Immature natural killer cell (primary cell): ENCODE results near the gene MRPL11. TPM values are rescaled to one million over a fixed set of nuclear protein-coding genes. Genes with fewer than 3 reads are reported as not detected.

Experiments
- DNase-seq, 3 donors: peaks; one replicate each; pipeline ENCODE4 v3.0.0; 2022; ENCODE audit warnings: mixed read lengths in 1 of 3
- H3K27ac Mint-ChIP-seq, 6 donors: one replicate each; pipeline ENCODE4 v1.8.0; 2020; ENCODE audit warnings: mixed read lengths in 6 of 6, mild to moderate bottlenecking in 5 of 6, inconsistent platforms in 4 of 6, moderate library complexity in 3 of 6
- H3K27me3 Mint-ChIP-seq, 3 donors: one replicate each; pipeline ENCODE4 v1.8.0; 2020 to 2021; ENCODE audit warnings: low read depth in 3 of 3, mild to moderate bottlenecking in 3 of 3, mixed read lengths in 3 of 3, moderate library complexity in 3 of 3, inconsistent platforms in 1 of 3
- H3K36me3 Mint-ChIP-seq, 3 donors: one replicate each; pipeline ENCODE4 v1.8.0; 2020; ENCODE audit warnings: mixed read lengths in 3 of 3, inconsistent platforms in 2 of 3, mild to moderate bottlenecking in 2 of 3
- H3K4me1 Mint-ChIP-seq, 2 donors: one replicate each; pipeline ENCODE4 v1.8.0; 2020; ENCODE audit warnings: inconsistent platforms in 2 of 2, mild to moderate bottlenecking in 2 of 2, mixed read lengths in 2 of 2, moderate library complexity in 1 of 2
- H3K4me3 Mint-ChIP-seq, 5 donors: one replicate each; pipeline ENCODE4 v1.8.0; 2020; ENCODE audit warnings: mild to moderate bottlenecking in 5 of 5, mixed read lengths in 5 of 5, inconsistent platforms in 3 of 5, moderate library complexity in 3 of 5
- H3K9me3 Mint-ChIP-seq, 6 donors: one replicate each; pipeline ENCODE4 v1.8.0; 2020; ENCODE audit warnings: mild to moderate bottlenecking in 6 of 6, mixed read lengths in 6 of 6, inconsistent platforms in 4 of 6, moderate library complexity in 3 of 6
- polyA plus RNA-seq, 3 donors: library from polyadenylated mRNA; unstranded; fragments of 300-500 nt; fragmentation: Illumina TruSeq; gene quantifications; one replicate each; pipeline ENCODE4 v1.2.3, GENCODE V29; 2021

The MRPL11 gene
- polyA plus RNA-seq, 3 donors from 2014 or later: 53.6 to 118 (median 88.6) TPM

DNA sequence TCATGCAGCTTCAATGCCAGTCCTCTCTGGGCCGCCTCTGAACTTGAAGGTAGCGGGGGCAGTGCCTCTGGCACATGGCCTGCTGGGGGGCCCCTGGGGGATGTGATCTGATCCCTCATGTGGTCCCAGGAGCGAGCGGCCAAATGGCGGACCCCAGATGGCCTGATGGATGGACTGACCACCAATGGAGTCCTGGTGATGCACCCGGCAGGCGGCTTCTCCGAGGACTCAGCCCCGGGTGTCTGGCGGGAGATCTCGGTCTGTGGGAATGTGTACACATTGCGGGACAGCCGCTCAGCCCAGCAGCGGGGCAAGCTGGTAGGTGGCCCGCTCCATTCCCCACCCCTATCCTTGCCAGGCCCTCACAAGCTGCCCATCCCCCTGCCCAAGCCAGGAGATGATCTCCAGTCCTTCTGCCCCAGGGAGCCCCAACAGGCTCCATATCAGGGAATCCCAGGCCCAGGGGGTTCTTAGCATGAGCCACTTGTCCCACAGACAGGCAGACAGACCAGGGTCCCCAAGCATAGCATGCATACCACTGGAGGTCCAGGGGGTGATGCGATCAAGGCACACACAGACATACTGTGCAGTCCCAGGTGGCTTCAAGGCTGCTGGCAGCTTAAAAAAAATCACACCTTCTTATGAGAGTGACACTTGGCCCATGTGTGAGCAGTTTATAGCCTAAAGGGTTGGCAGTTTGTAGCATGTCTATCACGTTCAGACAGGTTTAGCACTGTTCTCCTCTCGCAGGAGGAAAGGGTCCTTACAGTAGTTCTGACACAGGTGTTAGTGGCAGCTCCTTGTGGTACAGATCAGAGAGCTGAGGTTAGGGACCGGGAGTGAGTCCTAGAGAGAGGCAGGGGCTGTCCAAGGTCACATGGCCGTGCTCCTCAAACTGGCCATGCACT lies 35.2 kb upstream of the MRPL11 start:
- H3K4me3 Mint-ChIP-seq: no peak overlapping the region
- no peaks in the 10 kb centered on the region for H3K9me3 Mint-ChIP-seq
- no peak for DNase-seq
- H3K36me3 Mint-ChIP-seq: no peaks in the 10 kb centered on the region
- peaks cover 3 to 5% of the 10 kb centered on the region in 2 donors for H3K4me1 Mint-ChIP-seq
- H3K27me3 Mint-ChIP-seq: no peaks in the 10 kb centered on the region
- H3K27ac Mint-ChIP-seq: no peak overlapping the region

- Mint-ChIP-seq H3K4me3 (no peak overlapping the region), H3K27ac (no peak overlapping the region)
- no peak for DNase-seq
These were observed 34.5 kb upstream of the MRPL11 start for GRCh38 chr11:66473167-66473566.

DNA sequence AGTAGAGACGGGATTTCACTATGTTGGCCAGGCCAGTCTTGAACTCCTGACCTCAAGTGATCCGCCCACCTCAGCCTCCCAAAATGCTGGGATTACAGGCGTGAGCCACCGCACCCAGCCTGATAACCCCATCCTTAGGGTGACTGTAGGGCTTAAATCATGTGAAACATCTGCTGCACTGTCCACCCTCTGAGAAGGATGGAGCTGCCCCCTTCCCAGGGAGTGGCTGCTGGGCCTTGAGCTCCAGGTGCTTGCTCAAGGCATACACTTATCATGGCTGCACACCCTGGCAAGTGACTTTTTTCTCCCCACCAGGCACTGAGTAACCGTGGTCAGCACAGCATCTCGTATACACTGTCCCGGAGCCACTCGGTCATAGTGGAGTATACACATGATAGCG lies 33.4 kb upstream of the MRPL11 start:
- DNase-seq: no peak
- Mint-ChIP-seq H3K4me1 (peaks cover 10 to 13% of the 10 kb centered on the region in 2 donors), H3K4me3 (no peak overlapping the region)

More at GRCh38 chr11:66473167-66473566, 34.5 kb upstream of the MRPL11 start:
- Mint-ChIP-seq H3K27me3 (no peaks in the 10 kb centered on the region), H3K4me1 (peaks cover 4 to 5% of the 10 kb centered on the region in 2 donors), H3K9me3 (no peaks in the 10 kb centered on the region), H3K36me3 (no peaks in the 10 kb centered on the region)

GRCh38 chr11:66471142-66471541 lies 32.5 kb upstream of the MRPL11 start:
- H3K27ac Mint-ChIP-seq: peak overlapping the region in 1 of 6 donors; percentile 40
- peaks cover 14 to 17% of the 10 kb centered on the region in 2 donors for H3K4me1 Mint-ChIP-seq
- H3K4me3 Mint-ChIP-seq: no peak overlapping the region
- no peaks in the 10 kb centered on the region for H3K36me3 Mint-ChIP-seq
- peaks cover 2 to 7% (median 2%) of the 10 kb centered on the region in 3 donors for H3K27me3 Mint-ChIP-seq
- no peak for DNase-seq
- H3K9me3 Mint-ChIP-seq: no peaks in the 10 kb centered on the region

More for the DNA sequence above, 33.4 kb upstream of the MRPL11 start:
- H3K36me3 Mint-ChIP-seq: no peaks in the 10 kb centered on the region
- no peaks in the 10 kb centered on the region for H3K9me3 Mint-ChIP-seq
- H3K27me3 Mint-ChIP-seq: peaks cover 0 to 2% (median 0%) of the 10 kb centered on the region in 3 donors
- no peak overlapping the region for H3K27ac Mint-ChIP-seq

DNA sequence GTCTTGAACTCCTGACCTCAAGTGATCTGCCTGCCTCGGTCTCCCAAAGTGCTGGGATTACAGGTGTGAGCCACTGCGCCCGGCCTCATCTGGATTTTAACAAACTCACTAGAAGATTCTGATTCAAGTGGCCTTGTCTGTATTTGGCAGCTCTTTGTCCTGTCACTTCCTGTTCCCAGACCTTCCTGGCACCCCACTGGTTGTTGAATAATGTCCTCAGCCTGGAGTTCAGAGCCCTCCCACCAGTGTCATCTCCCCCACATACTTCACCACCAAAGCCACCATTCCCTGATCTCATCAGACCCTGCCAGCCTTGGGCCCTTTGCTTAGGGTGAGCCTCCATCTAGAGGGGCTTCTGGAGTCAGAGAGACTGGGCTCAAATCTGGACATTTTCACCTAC lies 31.4 kb upstream of the MRPL11 start:
- Mint-ChIP-seq H3K9me3 (no peaks in the 10 kb centered on the region), H3K27ac (no peak overlapping the region), H3K4me3 (peak overlapping the region in 2 of 5 donors; percentile 16 to 48), H3K36me3 (no peaks in the 10 kb centered on the region), H3K27me3 (peaks cover 2 to 7% (median 2%) of the 10 kb centered on the region in 3 donors), H3K4me1 (peaks cover 19 to 23% of the 10 kb centered on the region in 2 donors)
- no peak for DNase-seq

GRCh38 chr11:66469441-66469840 lies 30.8 kb upstream of the MRPL11 start:
- peaks cover 19 to 23% of the 10 kb centered on the region in 2 donors for H3K4me1 Mint-ChIP-seq
- peaks cover 2 to 7% (median 2%) of the 10 kb centered on the region in 3 donors for H3K27me3 Mint-ChIP-seq
- no peak overlapping the region for H3K4me3 Mint-ChIP-seq
- no peaks in the 10 kb centered on the region for H3K36me3 Mint-ChIP-seq
- H3K27ac Mint-ChIP-seq: no peak overlapping the region
- no peak for DNase-seq
- H3K9me3 Mint-ChIP-seq: no peaks in the 10 kb centered on the region

DNA sequence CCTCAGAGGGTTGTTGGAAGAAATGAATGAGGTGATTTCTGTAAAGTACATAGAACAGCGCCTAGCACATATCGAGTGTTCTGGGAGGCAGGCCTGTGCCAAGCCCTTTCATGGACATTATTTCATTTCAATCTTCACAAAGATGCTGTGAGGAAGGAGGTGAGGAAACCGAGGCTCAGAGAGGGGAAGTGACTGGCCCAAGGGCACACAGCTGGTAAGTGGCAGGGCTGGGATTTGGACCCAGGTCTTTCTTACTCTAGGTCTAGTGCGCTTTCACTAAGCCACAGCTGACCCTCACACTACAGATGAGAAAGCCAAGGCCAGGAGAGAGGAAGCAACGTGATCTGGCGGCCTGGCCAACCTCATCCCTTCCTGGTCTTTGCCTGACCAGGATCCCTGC lies 30.0 kb upstream of the MRPL11 start:
- Mint-ChIP-seq H3K4me3 (peak overlapping the region; percentile 44 to 92 (median 68)), H3K27ac (no peak overlapping the region), H3K27me3 (peaks cover 2 to 7% (median 5%) of the 10 kb centered on the region in 3 donors), H3K36me3 (no peaks in the 10 kb centered on the region), H3K9me3 (no peaks in the 10 kb centered on the region), H3K4me1 (peaks cover 19 to 23% of the 10 kb centered on the region in 2 donors)
- DNase-seq: no peak

GRCh38 chr11:66467756-66468155 lies 29.1 kb upstream of the MRPL11 start:
- H3K4me3 Mint-ChIP-seq: peak overlapping the region; percentile 83 to 92 (median 87)
- H3K27me3 Mint-ChIP-seq: peaks cover 2 to 7% (median 5%) of the 10 kb centered on the region in 3 donors
- no peaks in the 10 kb centered on the region for H3K36me3 Mint-ChIP-seq
- H3K27ac Mint-ChIP-seq: peak overlapping the region in 2 of 6 donors; percentile 76 to 78
- no peaks in the 10 kb centered on the region for H3K9me3 Mint-ChIP-seq
- DNase-seq: no peak
- peaks cover 19 to 23% of the 10 kb centered on the region in 2 donors for H3K4me1 Mint-ChIP-seq

- Mint-ChIP-seq H3K27me3 (peaks cover 2 to 7% (median 5%) of the 10 kb centered on the region in 3 donors), H3K4me1 (peaks cover 19 to 23% of the 10 kb centered on the region in 2 donors), H3K36me3 (no peaks in the 10 kb centered on the region), H3K4me3 (peak overlapping the region; percentile 83 to 92 (median 87)), H3K27ac (peak overlapping the region in 5 of 6 donors; percentile 76 to 92 (median 84)), H3K9me3 (no peaks in the 10 kb centered on the region)
- DNase-seq: no peak
These were observed 28.5 kb upstream of the MRPL11 start for GRCh38 chr11:66467034-66467659.

DNA sequence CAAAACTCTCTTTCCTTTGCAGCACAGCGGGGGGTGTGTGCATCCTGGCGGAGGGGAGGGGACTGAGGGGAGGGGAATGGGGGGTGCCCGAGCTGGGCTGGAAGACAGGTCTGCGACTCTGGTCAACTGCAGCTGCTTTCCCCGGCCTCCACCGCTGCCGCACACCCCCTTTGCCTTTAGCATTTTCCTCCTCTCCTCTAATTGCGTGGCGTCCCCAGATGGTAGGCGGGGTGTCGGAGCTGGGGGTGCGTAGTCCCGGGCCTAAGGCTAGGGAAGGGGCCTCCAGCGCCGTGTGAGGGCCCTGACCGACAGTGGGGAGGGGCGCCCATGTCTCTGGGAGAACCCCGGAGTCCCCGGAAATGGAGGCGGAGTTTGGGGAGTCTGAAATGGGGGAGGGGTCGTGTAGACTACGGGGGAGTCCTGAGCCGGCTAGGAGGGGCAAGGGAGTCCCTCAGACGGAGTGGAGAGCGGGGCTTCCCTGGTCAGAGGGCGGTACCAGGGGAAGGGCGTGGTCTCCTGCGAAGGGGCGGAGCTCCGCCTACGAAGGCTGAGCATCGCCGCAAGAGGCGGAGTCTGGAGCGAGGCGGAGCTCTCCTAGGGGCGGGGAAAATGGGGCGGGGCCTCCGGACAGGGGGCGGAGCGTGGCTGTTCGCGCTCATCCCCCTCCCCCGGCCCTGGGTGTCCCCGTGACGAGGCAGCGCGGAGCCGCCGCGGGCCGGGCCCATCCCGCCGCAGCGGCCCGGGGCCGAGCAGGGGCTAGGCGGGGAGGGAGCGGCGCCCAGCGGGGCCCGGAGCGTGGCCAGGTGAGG lies 27.8 kb upstream of the MRPL11 start, which contains the start of gene PELI3:
Gene PELI3 (plus strand): TSS at position 681 of the 809 bp plus-strand sequence. CDS start 1,224 bp downstream, outside the sequence.
- H3K9me3 Mint-ChIP-seq: no peaks in the 10 kb centered on the region
- DNase-seq: peak; percentile 90 to 91 (median 90)
- peaks cover 19 to 23% of the 10 kb centered on the region in 2 donors for H3K4me1 Mint-ChIP-seq
- H3K27me3 Mint-ChIP-seq: peaks cover 2 to 7% (median 5%) of the 10 kb centered on the region in 3 donors
- H3K4me3 Mint-ChIP-seq: peak within 1 kb of the TSS; percentile 87 to 92 (median 88)
- no peaks in the 10 kb centered on the region for H3K36me3 Mint-ChIP-seq
- H3K27ac Mint-ChIP-seq: peak within 1 kb of the TSS; percentile 80 to 92 (median 89)

GRCh38 chr11:66465373-66466224 lies 27.0 kb upstream of the MRPL11 start:
- peak overlapping the region; percentile 80 to 91 (median 89) for H3K27ac Mint-ChIP-seq
- peaks cover 2 to 7% (median 5%) of the 10 kb centered on the region in 3 donors for H3K27me3 Mint-ChIP-seq
- H3K36me3 Mint-ChIP-seq: no peaks in the 10 kb centered on the region
- no peaks in the 10 kb centered on the region for H3K9me3 Mint-ChIP-seq
- H3K4me3 Mint-ChIP-seq: peak overlapping the region; percentile 87 to 91 (median 88)
- no peak for DNase-seq
- H3K4me1 Mint-ChIP-seq: peaks cover 19 to 23% of the 10 kb centered on the region in 2 donors

DNA sequence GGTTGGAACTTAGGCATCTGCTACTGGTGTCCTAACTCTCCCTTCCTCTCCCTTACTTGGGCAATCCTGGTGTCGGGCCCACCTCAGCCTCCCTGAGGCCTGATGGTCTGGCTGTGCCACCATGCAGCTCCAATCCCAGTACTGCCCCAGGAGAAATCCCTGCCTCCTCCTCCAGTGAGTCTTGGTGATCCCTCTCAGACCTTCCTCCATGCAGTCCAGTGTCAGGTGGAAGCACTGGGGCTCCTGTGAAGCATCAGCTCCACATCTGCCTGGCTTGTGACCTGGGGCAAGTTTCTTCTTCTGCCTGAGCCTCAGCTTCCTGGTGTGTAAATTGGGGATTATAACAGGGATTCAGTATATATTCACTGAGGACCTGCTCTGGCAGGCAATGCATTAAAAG lies 26.3 kb upstream of the MRPL11 start:
- H3K27me3 Mint-ChIP-seq: peaks cover 2 to 7% (median 5%) of the 10 kb centered on the region in 3 donors
- no peaks in the 10 kb centered on the region for H3K9me3 Mint-ChIP-seq
- H3K36me3 Mint-ChIP-seq: no peaks in the 10 kb centered on the region
- no peak for DNase-seq
- H3K4me3 Mint-ChIP-seq: no peak overlapping the region
- peak overlapping the region in 3 of 6 donors; percentile 60 to 91 (median 83) for H3K27ac Mint-ChIP-seq
- peaks cover 19 to 23% of the 10 kb centered on the region in 2 donors for H3K4me1 Mint-ChIP-seq
